Mucosa of descending colon (tissue), 3 donors: ENCODE results near the gene VPS11. TPM values are rescaled to one million over a fixed set of nuclear protein-coding genes. Genes with fewer than 3 reads are reported as not detected.

Experiments used
- ATAC-seq: fragments of 200-7000 bp; cut with Tn5 transposase; one replicate; pipeline ENCODE4 v1.9.1; 2020; ENCODE audit warnings: mild to moderate bottlenecking, moderate library complexity
- DNase-seq, 3 donors: peaks; one replicate each; pipeline ENCODE4 v3.0.0-alpha.2; 2020
- H3K36me3 ChIP-seq: fragments of 200-600 bp; one replicate; pipeline ENCODE4 v1.8.0; 2021; ENCODE audit warnings: low read depth, mild to moderate bottlenecking
- H3K4me1 ChIP-seq: fragments of 200-600 bp; one replicate; pipeline ENCODE4 v1.8.0; 2021; ENCODE audit warnings: low read depth, mild to moderate bottlenecking
- H3K4me3 ChIP-seq: fragments of 200-600 bp; one replicate; pipeline ENCODE4 v1.8.0; 2021; ENCODE audit warnings: mild to moderate bottlenecking
- H3K9me3 ChIP-seq: fragments of 200-600 bp; one replicate; pipeline ENCODE4 v1.8.0; 2021; ENCODE audit warnings: mild to moderate bottlenecking
- intact Hi-C, 2 donors: fragments of 100-400 bp; cut with DNase I in 1 of 2; cut with micrococcal nuclease in 1 of 2; formaldehyde crosslinking; loops; one replicate each; pipeline versions ENCODE4 v1.11.0 to v1.11.1; 2022; cut with DNase I, micrococcal nuclease
- total RNA-seq, 3 donors: library from RNA; stranded (reverse); fragmentation: NEBNext Ultra II Directional in 2 of 3; extraction: Animal tissue kit (Norgen Biotek cat#: 25700) in 2 of 3; gene quantifications; one replicate each; pipeline versions ENCODE4 v1.2.1 to v1.2.4, GENCODE V29; 2021 to 2023
- TF ChIP-seq, protein P1 (sequence below): fragments of 200-600 bp; IDR thresholded peaks from one replicate; pipeline ENCODE4 v1.8.0; 2022; ENCODE audit warnings: antibody characterized with exemption, mild to moderate bottlenecking
- donor health status: DM: no; HTN: no; CAD: no; lungs with moderate emphysema.
- donor health status: DM: no; HTN: no; CAD: no.
- donor health status: DM: no; HTN: yes; CAD: no.

VPS11 gene
- total RNA-seq, 3 donors from 2014 or later: 26.1 to 34.8 (median 29.1) TPM

DNA sequence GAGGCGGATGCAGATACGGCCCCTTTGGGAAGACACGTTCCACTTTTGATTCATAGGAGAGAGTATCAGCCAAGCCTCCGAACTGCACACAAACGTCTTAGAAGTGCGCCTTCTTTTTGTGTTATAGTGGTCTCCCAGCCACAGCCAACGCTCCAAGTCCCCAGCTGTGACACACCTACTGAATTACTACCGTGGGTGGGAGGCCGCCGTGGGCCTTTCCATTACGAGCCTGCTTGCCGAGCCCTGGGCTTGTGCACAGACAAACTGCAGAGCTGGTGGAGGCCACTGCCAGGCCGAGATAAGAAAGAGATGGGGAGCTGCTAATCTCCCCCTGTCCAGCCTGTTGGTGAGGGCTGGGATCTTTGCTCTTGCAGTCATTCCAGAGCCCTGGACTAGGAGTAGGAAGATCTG, 17.8 kb downstream of the VPS11 start:
- Histone ChIP-seq H3K4me3 (peak overlapping the region; percentile 45), H3K9me3 (no peaks in the 10 kb centered on the region), H3K4me1 (peaks cover 15% of the 10 kb centered on the region), H3K36me3 (no peaks in the 10 kb centered on the region)
- ATAC-seq (peak; percentile 25), DNase-seq (no peak)
- TF ChIP-seq, protein P1, sequence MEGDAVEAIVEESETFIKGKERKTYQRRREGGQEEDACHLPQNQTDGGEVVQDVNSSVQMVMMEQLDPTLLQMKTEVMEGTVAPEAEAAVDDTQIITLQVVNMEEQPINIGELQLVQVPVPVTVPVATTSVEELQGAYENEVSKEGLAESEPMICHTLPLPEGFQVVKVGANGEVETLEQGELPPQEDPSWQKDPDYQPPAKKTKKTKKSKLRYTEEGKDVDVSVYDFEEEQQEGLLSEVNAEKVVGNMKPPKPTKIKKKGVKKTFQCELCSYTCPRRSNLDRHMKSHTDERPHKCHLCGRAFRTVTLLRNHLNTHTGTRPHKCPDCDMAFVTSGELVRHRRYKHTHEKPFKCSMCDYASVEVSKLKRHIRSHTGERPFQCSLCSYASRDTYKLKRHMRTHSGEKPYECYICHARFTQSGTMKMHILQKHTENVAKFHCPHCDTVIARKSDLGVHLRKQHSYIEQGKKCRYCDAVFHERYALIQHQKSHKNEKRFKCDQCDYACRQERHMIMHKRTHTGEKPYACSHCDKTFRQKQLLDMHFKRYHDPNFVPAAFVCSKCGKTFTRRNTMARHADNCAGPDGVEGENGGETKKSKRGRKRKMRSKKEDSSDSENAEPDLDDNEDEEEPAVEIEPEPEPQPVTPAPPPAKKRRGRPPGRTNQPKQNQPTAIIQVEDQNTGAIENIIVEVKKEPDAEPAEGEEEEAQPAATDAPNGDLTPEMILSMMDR: no peak
- intact Hi-C loops: no loop called here

DNA sequence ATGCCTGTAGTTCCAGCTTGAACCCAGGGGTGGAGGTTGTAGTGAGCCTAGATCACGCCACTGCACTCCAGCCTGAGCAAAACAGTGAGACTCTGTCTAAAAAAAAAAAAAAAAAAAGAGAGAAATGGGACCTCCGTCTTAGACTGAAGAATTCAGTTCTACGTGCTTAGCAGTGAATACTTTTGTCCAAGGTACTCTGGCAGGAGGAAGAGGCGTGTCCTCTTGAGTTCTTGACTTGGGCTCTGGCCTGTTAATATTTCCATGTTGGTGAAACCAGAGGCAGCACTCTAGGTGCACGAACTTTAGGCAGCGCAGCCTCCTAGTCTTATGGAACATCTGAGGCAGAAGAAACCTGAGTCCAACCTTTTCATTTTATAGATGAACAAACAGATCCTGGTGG, 19.5 kb downstream of the VPS11 start:
- no peak for ATAC-seq
- intact Hi-C loops: no loop called here

DNA sequence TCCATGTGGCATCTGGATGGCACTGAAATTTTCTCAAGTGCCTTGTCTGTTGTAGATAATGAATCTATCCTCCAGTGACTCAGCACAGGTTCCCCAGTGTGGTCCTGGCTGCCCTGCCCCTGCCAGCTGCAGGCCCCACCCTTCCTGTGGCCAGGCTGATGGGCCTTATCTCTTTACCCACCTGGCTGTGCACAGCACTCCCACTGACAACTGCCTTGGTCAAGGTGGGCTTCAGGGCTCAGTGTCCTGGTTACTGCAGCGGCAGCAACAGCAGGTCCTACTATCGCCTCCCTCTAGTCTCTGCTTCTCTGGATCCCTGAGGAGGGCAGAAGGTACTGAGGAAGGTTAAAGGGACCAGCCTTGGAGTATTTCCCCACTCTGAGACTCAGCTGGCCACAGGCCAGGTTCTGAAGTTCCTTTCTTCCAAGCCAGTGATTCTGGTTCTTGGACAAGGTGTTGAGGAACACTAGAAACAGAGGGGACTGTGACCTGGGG, 20.2 kb downstream of the VPS11 start:
- H3K36me3 ChIP-seq: no peaks in the 10 kb centered on the region

More for the DNA sequence above, 19.5 kb downstream of the VPS11 start:
- no peak for DNase-seq
- peaks cover 15% of the 10 kb centered on the region for H3K4me1 ChIP-seq
- H3K36me3 ChIP-seq: no peaks in the 10 kb centered on the region
- TF ChIP-seq, protein P1: no peak
- no peaks in the 10 kb centered on the region for H3K9me3 ChIP-seq
- H3K4me3 ChIP-seq: no peak overlapping the region

DNA sequence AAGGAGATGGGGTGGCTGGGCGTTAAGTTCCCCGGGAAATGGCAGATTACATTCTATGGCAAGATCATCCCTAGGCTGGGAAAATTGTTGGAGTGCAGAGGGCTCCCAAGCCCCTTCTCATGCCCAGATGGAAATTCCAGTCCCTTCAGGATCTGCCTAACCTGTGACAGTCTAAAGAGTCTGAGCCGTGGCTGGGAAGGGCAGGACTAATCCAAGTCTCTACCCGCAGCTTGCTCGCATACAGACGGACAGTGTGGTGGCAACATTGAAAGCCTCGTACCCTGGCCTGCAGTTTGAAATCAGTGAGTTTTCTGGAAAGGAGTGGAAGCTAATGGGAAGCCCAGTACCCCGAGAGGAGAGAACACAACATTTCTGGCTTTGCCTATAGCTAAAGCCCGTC, 20.8 kb downstream of the VPS11 start:
- H3K9me3 ChIP-seq: no peaks in the 10 kb centered on the region
- DNase-seq (no peak), ATAC-seq (no peak)
- TF ChIP-seq, protein P1: no peak
- no peaks in the 10 kb centered on the region for H3K36me3 ChIP-seq
- peaks cover 25% of the 10 kb centered on the region for H3K4me1 ChIP-seq
- intact Hi-C loops: no loop called here
- H3K4me3 ChIP-seq: no peak overlapping the region

More for the DNA sequence above, 20.2 kb downstream of the VPS11 start:
- ATAC-seq (no peak), DNase-seq (no peak)
- H3K9me3 ChIP-seq: no peaks in the 10 kb centered on the region
- intact Hi-C loops: no loop called here
- peaks cover 19% of the 10 kb centered on the region for H3K4me1 ChIP-seq
- H3K4me3 ChIP-seq: no peak overlapping the region
- TF ChIP-seq, protein P1: no peak

DNA sequence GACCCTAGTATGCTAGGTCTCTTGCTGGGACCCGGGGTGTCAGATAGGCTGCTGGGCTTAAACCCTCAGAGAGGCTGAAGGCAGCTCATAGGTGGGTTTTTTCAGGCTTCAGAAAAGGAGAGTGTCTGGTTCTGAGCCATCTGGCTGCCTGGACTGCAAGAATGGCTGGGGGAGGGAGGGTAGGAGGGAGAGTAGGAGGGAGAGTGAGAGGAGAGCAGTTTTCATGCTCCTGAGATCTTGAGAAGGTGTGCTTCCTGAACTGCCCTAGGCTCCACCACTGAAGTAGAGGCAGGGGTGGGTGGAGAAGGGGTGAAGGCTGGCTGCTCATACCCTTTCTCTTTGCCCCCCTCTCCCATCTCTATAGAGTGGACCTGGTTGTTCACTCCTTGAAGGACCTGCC, 21.7 kb downstream of the VPS11 start:
- no peak for DNase-seq
- H3K4me1 ChIP-seq: peaks cover 29% of the 10 kb centered on the region
- TF ChIP-seq, protein P1: no peak
- H3K4me3 ChIP-seq: no peak overlapping the region
- intact Hi-C loops: no loop called here
- ATAC-seq: no peak
- no peaks in the 10 kb centered on the region for H3K36me3 ChIP-seq
- H3K9me3 ChIP-seq: no peaks in the 10 kb centered on the region

DNA sequence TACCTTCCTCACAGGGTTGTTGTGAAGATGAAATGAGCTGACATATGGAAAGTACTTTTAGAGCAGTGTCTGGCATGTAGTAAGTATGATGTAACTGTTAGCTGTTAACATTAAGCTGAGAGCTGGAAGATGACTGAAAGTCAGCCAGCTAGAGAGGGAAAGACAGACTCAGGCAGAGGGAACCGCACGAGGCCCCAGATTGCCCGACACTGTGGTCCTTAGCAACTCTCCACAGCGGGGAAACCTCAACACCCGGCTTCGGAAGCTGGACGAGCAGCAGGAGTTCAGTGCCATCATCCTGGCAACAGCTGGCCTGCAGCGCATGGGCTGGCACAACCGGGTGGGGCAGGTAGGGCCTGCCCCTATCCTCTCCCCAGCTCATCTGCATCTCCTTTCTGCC, 23.6 kb downstream of the VPS11 start:
- TF ChIP-seq, protein P1: no peak
- Histone ChIP-seq H3K36me3 (no peaks in the 10 kb centered on the region), H3K4me3 (no peak overlapping the region), H3K9me3 (no peaks in the 10 kb centered on the region), H3K4me1 (peaks cover 17% of the 10 kb centered on the region)
- DNase-seq (no peak), ATAC-seq (no peak)
- intact Hi-C loops: no loop called here
